GM12801 (cell line): ENCODE results near the gene FOSB.

ENCODE experiments used
- CTCF ChIP-seq: IDR thresholded peaks from one replicate; pipeline ENCODE4 v1.5.1; 2011; ENCODE audit warnings: control low read depth; ENCODE audit not compliant: insufficient read length; ENCODE audit errors: extremely low read depth

FOSB gene

DNA sequence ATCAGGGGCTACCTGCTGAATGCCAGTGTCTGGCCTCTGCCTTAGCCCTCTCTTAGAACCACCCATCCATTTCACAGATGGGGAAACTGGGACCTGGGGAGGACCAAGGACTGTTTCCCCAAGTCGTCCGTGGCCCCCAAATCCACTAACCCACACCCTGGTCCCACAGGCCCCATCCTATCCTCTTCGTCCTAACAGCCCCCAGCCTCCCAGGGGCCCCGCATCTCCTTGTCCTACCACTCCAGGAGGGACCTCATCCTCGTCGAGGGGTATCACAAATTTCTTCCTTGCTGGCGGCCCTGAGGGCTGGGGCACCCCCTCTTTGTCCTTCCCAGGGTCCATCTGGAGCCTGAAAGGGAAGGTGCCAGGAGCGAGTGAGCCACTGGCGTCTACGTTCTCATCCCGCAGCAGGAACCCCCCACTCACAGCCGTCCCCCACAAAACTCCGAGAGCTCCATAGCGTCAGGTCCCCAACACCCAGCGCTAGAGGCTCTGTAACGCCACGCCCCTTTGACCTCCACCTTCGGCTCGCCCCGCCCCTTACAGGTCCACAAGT lies 44.7 kb upstream of the FOSB start:
- no peak for TF ChIP-seq CTCF

GRCh38 chr19:45423589-45424190 lies 44.1 kb upstream of the FOSB start, which contains the start of gene ERCC1:
TSS of gene ERCC1 (minus strand) at chr19:45423917. CDS start at chr19:45423374, 543 bp downstream.
- TF ChIP-seq CTCF, result no peak

DNA sequence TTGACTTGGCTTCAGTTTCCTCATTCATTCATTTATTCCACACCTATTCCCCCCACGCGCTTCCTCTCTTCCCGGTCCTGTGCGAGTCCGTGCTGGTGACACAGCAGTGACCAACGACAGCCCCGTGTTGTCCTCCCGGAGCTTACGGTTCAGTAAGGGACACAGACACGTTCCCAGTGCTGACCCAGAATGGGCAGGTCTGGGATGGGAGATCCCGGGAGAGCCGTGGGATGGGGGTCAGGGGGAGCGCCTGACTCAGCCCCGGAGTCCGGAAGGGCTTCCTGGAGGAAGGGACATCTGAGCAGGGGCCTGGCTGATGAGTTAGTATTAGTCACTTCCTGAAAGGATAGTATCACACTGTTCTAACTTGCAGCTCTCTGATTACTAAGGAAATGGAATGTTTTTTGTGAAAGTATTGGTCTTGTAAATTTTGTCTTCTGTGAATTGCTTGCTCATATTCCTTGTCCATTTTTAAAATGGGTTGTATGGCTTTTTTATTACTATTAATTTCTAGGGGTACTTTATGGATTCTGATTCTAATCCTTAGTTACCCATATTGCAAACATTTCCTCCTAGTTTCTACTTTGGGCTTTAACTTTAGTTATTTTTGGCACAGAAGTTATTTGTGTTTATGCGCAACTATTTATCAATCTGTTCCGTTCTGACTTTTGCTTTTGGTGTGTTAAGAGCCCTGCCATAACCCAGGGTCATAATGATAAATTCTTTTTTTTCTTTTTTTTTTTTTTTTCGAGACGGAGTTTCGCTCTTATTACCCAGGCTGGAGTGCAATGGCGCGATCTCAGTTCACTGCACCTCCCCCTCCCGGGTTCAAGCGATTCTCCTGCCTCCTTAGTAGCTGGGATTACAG lies 43.4 kb upstream of the FOSB start:
- no peak for TF ChIP-seq CTCF

GRCh38 chr19:45428384-45429231 lies 39.2 kb upstream of the FOSB start:
- TF ChIP-seq CTCF, result no peak

DNA sequence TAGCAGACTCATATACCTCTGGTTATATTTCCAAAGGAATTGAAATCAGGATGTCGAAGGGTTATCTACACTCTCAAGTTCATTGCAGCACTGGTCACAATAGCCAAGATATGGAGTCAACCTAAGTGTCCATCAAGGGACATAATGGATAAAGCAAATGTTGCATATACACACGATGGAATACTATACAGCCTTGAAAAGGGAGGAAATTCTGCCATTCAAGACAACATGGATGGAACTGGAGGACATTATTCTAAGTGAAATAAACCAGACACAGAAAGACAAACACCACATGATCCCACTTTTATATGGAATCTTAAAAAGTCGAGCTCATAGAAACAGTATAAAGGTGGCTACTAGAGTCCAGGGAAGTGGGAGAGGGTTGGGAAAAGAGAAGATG lies 30.5 kb upstream of the FOSB start:
- no peak for TF ChIP-seq CTCF

- TF ChIP-seq CTCF, result no peak
These were observed 28.6 kb upstream of the FOSB start for GRCh38 chr19:45439190-45439568.
